ENCODE measurements around the gene CCDC174.

Gene CCDC174

DNA sequence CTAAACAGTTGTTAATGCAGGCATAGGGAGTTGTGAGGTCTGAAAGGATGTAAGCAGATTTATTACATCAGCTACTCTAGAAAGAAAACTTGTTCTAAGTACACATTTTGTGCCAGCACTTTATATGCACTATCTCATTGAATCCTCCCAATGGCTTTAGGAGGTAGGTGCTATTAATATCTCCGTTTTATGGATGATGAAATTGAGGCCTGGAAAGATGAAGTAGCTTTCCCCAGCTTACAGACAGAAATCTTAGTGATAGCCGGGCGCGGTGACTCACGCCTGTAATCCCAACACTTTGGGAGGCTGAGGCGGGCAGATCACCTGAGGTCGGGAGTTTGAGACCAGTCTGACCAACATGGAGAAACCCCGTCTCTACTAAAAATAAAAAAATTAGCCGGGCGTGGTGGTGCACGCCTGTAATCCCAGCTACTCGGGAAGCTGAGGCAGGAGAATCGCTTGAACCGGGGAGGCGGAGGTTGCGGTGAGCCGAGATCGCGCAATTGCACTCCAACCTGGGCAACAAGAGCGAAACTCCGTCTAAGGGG, 872 bp downstream of the CCDC174 start:
- DNase-seq: peak; percentile 13

DNA sequence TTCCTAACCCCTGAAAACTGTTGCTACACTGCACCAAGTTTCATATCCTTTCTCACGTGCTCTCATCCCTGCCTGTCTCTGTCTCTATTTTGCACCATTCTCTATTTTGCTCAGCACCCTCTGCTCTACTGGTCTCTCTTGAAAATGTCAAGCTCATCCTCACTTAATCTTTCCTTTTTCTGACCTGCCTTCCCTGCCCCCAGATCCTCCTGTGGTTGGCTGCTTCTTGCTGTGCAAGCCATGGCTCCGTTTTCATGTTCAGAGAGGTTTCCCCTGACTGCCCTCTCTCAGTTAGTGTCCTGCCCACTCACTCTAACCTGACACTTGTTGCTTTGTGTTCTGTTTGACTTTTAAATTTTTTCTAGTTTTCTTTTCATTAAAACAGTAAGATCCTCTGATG, 6.0 kb downstream of the CCDC174 start:
- no peak for DNase-seq

DNA sequence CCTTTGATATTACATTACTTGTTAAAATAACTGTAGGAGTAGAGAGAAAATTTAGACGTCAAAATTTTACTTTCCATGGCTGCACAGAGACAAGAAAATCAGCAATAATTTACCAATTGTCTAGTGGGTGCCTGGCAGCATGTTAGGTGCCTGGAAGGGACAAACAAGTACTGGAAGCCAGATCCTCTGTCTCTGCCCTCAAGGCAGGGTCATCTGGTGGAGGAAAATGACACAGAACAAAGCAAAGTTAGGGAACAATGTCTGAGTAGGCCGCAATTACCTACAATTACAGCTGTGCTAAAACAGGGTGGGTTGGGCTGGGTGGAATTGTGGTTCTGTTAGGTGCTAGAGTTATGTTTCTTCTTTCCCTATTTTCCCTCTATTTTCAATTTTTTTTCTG, 7.4 kb downstream of the CCDC174 start:
- DNase-seq: no peak

DNA sequence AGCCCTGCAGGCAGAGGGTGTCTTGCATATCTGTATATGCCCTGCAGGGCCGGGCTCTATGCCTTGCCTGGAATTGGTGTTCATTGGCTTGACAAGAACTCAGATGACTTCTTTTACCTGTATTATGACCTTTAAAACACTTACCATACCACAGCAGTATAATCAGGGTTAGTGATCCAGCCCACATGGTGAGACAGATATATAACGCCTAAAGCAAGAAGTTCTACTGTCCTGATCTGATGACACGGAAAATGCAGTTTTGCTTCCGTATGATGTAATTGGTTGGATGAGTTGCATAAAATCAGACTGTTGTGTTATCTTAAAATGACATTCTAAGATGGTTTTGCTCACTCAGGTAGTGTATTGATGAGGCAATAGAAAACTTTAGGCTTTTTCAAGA, 9.4 kb downstream of the CCDC174 start:
- DNase-seq: no peak

DNA sequence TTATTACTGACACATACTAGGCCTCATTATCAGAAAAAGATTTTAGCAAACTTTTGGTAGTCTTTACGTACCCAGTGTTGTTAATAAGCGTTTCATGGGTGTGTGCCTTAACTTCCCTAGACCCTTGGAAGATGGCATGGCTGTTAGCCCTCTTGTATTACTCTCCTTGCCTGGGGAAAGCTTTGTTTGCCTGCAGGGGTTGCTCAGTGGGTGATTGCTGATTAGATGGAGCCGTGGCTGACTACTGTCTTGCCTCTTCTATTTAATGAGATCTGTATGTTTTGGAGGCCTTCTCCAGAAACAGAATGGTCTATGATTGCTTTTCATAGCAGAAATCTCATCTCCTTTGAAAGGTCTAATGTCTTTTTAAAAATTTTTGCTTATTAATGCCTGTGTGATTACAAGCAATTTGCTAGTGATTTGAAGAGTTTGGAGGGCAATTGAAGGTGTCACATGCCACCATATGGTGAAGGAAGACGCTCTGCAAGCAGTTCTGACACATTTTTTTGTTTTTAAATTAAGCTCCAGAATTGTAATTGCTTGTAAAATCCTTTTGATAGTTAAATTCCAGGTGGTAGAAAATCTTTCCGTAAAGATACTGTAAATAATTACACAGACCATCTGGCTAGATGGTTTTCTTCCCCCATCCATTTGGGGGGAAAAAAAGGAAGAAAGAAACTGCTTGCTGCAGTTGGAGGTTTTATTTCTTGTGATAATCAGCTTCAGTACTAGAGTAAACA, 12.0 kb downstream of the CCDC174 start:
- no peak for DNase-seq

DNA sequence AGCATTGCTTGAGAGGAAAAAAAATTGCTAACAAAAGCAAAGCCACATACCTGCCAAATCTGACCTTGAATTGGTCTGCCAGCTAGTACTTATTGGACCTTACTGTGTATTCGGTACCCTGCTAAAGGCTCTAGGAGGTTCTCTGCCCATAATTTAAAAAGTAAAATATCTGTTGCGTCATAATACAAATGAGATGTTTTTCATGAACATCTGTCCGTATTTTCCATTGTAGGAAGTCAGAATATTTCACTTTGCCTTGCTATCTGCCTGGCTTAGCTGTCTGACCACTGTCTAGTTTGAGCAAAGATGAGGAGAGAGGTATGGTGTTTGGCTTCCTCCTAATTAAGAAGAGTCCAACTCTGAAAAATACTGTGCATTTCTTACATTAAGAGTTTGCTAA, 12.6 kb downstream of the CCDC174 start:
- no peak for DNase-seq

DNA sequence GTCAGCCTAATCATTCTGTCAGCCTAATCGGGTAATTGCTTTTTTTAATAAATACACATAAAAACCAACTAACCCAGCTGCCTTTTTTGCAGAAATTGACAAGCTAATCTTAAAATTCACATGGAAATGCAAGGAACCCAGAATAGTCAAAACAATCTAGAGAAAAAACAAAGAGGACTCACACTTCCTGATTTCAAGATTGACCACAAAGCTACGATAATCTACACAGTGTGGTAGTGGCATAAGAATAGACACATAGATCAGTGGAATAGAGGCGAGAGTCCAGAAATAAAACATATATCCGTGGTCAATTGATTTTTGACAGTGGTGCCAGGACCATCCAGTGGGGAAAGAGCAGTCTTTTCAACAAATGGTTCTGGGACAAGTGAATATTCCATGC, 21.0 kb downstream of the CCDC174 start:
- no peak for DNase-seq

DNA sequence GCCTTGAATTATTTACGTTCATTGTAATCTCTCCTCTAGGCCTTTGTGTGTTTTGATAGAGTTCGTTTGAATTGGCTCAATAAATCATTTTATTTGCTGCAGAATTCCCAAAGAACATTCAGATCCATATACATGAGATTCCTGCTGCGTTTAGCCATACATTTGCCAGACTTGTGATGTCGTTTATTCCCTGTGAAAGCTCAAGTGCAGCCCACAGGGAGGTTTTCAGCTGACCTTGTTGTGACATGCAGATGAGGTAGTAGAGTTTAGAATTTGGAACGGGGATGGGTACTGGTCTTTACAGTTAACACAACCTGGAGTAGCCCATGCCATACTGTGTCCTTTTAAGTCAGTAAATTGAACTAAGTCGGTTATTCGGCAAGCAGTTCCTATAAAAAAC, 23.3 kb downstream of the CCDC174 start, which contains the start of gene C3orf20:
C3orf20 (plus strand) TSS at position 301 of the 400 bp plus-strand sequence. CDS start 7,573 bp downstream, outside the sequence.
- DNase-seq: no peak

DNA sequence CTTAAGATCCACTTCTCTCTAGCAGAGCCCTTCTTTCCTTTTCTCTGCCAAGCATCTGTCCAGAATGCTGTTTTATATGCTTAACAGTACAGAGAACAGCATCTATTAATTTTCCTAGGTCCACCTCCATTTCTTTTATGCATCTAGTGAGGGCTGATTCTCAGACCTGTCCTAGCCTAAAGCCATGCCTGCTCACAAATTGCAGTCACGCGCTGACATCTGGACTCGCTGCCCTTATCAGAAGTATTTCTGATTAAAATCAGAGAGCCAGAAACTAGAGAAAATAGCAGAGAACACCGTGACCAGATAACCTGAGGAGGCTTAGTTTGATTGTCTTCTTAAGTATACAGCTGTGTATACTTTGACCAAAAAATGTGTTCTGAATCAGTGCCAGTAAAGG, 25.3 kb downstream of the CCDC174 start:
- DNase-seq: no peak

DNA sequence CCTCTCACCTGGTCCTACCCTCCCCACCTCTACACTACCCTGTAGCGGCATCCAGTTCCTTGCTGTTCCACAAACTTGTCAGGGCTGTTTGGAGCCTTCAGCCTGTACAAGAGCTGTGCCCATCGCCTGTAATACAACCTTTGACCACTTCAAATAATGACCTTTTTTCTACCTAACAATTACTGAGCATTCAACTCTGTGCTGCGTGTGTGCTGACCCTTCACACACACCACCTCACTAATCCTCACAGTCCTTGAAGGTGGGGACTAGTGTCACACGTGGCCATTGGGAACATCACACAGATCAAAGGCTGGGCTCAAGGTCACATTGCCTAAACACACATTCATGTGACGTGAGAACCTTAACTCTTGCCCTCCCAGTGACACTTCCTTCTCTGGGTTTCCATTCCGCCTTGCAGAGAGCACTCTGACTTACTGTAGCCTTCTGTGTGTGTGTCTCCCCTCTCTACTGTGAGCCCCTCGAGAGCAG, 26.5 kb downstream of the CCDC174 start:
- DNase-seq: no peak

DNA sequence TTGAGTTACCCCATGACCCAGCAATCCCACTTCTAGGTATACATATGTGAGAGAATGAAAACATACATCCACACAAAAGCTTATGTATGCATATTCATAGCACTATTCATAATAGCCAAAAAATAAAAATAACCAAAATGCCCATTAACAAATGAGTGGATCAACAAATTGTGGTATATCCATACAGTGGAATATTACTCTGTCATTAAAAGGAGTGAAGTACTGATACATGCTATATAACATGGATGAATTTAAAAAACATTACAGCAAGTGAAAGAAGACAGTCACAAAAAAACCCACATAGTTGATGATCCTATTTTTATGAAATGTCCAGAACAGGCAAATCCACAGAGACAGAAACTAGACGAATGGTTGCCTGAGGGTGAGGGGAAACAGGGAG, 28.6 kb downstream of the CCDC174 start:
- no peak for DNase-seq

DNA sequence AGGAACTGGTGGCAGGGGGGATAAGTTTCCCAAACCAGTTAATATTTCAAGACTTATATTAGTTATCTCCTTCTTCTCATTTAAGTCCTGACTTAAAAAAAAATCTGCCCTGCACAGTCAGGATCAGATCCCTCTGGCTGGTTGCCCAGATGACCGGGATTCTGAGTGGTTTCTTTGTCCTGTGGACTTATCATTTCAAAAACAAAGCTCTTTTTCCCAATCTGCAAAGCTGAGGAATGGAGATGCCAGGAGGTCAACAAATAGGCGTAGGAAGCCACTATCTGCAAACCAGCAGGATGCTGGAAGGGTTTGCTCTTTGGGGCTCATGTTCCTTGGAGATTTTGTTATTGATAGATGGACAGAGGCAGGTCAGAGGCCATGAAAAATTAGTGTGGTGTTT, 29.2 kb downstream of the CCDC174 start:
- no peak for DNase-seq

DNA sequence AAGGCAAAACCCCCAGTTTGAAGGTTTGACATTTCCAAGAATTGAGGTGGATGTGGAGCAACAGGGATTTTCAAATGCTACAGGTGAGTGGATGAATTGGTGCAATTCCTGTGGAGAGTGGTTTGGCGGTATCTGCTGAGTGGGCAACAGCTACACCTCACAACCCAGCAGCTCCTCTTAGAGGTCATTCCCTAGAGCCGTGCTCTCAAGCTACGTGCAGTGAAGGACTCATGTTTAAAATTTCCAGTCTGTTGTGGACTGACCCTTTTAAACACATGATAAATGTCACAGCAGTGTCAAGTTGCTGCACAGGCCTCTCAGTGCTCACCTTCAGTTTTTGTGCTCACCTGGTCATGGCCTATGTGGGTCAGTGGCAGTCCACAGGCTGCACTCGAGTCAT, 32.9 kb downstream of the CCDC174 start:
- no peak for DNase-seq

DNA sequence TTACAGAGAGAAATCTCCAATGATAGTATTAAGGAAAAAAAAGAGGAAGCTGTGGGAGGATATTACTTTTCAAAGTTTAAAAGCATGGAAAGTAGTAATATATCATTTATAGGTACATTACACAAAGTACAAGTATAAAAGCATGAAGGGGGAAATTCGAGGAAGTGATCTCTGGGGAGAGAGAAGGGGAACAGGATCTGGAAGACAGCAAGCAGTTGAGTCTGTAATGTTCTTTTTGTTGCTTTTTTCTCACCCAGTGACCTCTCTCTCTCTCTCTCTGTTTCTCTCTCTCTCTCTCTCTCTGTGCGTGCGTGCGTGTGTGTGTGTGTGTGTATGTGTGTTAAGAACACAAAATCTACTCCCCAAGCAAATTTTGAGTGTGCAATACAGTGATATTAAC, 33.6 kb downstream of the CCDC174 start:
- no peak for DNase-seq

DNA sequence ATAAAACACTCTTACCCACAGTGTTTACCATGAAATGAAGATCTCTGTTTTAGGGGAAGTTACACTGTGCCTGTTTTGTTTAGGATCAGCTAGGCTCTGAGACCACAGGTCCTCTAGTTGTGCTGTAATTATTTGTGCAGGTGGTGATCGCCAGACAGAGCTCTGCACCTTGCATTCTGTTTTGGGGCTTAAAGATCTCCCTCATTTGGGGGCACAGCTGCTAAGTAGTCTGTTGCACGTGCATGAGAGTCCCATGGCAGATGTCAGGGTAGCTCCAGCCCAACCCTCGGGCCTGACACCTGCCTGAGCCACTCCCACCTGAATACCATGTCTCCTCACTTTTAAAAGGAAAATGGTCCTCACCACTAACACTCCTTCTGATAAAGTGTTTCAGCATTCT, 35.8 kb downstream of the CCDC174 start:
- no peak for DNase-seq

DNA sequence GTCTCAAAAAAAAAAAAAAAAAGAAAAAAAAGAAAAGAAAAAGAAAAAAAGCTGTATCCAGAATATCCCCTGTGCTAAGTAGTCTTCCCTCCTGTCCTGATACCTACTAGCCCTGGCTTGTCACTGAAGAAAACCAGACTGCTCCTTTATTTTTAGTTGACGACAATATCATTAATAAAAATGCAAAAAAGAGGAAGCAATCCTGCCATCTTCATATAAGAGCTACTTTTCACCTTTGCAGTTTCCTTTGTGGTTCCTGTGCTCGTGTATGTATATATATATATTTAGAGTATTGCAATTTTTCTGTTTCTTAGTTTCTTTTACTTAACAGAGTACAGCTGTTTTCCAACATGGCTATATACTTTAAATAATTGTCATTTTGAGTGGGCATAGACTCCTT, 37.0 kb downstream of the CCDC174 start:
- DNase-seq: no peak

DNA sequence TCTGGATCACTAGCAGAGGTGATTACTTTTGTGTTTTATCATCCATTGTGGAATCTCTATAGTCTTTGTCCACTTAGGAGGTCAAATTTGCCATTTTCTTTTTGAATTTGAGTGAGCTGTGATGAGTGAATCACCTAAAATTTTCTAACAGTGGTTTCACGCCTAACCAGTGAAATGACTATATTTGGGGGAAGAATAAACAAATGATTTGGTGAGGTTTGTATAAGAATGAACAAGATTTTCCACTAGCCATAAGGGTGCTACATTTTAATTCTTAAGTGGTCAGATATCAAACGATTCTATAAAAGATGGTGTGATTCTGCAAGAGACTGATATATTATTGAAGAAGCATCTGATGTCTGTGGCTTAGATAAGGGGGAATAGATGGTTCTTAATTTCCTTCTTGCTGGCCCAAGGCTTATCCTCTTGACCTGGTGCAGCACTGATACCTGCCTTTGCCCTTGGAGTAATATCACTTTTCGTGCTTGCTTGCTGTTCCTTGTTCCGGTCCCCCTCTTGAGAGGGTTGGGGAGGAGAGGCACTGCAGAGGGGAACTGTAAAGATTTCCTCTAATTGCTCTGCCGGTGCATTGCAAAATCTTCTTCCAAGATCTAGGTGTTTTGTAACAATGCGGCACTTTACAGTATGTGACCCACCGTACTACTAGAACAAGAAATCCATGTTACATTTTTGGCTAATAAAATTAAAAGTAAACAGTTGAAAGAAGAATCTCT, 37.9 kb downstream of the CCDC174 start:
- DNase-seq: no peak

DNA sequence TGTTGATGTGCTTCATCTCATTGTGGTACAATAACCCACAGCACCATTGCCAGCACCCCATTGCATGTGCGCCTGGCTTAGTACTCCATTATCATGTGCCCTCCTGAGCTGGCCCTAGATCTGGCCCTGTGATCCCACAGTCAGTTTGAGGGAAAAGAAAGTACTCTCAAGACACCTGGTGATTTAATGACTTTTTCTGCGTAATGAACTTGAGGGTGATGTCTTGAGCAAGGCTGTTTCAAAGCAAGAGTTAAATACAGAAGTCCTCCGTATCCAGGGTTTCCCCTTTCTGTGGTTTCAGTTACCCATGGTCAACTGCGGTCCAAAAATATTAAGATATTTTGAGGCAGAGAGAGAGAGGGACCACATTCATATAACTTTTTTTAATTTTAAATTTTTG, 39.7 kb downstream of the CCDC174 start:
- DNase-seq: no peak

DNA sequence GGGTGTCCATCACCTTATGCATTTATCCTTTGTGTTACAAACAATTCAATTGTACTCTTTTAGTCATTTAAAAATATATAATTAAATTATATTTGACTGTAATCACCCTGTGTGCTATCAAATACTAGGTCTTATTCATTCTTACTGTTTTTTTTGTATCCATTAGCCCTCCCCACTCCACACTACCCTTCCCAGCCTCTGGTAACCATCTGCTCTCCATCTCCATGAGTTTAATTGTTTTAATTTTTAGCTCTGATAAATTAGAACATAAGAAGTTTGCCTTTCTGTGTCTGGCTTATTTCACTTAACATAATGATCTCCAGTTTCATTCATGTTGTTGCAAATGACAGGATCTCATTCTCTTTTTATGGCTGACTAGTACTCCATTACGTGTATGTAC, 40.2 kb downstream of the CCDC174 start:
- DNase-seq: no peak

DNA sequence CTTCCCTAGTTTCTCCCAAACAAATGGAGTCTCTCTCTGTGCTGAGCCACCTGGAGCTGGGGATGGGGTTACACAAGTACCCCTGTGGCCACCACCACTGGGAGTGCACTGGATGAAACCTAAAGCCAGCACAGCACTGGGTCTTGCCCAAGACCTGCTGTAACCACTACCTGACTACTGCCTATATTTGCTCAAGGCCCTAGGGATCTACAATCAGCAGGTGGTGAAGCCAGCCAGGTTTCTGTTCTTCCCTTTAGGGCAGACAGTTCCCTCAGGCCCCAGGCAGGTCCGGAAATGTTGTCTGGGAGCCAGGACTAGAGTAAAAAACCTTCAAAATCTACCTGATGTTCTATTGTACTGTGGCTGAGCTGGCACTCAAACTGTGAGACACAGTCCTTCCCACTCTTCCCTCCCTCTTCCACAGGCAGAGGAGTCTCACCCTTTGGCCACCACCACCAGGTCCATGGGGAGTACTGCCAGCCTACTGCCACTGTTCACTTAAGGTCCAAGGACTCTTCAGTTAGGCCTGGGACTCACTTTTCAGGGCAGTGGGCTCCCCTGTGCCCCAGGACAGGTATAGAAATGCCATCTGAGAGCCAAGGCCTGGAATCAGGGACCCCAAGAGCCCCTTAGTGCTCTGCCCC, 47.2 kb downstream of the CCDC174 start:
- DNase-seq: no peak

DNA sequence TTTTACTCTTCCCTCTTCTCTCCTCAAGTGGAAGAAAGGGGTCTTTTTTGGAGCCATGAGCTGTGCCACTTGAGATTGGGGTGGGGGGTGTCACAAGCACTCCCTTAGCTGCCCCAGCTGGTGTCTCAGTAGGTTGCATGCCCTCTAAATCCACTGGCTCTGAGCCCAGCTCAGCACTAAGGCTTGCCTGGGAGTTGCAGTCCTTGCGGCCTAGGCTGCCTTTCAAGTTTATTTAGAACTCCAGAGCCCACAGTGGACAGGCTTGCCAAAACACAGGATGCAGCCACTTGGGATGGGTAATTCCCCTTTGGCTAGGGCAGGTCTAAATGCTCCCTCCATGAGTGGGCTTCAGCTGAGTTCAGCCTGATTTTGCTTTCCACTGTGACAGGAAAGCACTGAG, 48.1 kb downstream of the CCDC174 start:
- DNase-seq: no peak

DNA sequence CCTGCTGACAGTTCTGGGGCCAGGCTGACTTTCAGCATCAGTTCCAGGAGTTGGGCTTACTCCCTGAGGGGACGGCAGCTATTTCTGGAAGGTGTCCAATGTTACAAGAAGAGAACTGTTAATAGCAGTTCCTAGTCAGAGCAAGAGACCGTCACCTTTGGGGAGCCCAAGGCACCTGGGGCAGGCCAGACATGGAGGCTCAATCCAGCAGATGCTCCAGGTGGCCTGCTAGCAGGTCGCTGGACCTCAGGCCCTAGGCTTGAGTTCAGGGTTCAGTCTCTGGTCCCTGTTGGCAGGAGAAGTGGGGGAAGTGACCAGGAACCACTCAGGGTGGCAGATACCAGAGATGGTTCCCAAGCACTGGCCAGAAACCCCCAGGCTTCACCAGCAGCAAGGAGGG, 49.3 kb downstream of the CCDC174 start:
- no peak for DNase-seq

DNA sequence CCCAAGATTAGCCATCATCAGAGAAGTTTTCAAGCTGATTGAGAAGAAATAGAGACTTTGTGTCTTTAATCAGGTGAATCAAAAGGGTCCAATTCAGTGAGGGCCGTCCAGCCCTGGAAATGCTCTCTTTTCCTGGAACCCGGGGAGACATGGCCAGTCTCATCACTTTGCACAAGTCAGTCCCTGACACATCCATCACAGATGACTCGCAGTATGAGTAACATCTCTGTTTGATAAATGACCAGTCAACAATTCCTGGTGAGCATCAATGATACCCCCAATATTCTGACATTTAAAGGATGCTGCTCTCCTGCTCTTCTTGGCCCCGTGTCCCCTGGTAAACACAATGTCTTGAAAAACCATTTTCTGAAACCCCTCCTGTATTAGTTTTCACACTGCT, 50.1 kb downstream of the CCDC174 start:
- no peak for DNase-seq

All from fibroblast of skin of abdomen (primary cell).